HG03558 (cell line): Measurements from ENCODE around the gene COQ8B.
"Not testable (repeated sequence)": the region's sequence is repeated elsewhere in the genome, so short reads cannot be mapped to it uniquely, and the experiment has no call there.

Experiments
- ATAC-seq: cut with Tn5 transposase; IDR thresholded peaks from one replicate; pipeline ENCODE4 v1.9.1; 2021; ENCODE audit warnings: moderate number of reproducible peaks; ENCODE audit not compliant: unreplicated experiment; ENCODE audit errors: extremely low read depth

COQ8B gene

DNA sequence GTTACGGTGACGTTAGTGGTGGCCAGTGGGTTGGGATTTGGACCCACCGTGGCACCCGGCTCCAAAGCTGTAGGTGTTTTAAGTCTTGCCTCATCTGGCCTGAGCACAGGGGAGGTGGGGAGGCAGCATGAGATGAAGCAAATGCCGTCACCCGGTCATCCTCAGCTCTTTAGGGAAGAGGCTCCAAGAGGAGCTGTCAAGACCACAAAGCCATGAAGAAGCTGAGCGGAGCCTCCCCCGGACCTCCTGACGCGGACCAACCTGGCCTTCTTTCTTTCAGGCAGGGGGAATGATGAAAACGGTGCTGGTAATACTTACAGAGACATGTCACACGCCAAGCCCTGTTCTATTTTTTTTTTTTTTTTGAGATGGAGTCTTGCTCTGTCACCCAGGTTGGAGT lies 26.2 kb upstream of the COQ8B start:
- no peak for ATAC-seq

DNA sequence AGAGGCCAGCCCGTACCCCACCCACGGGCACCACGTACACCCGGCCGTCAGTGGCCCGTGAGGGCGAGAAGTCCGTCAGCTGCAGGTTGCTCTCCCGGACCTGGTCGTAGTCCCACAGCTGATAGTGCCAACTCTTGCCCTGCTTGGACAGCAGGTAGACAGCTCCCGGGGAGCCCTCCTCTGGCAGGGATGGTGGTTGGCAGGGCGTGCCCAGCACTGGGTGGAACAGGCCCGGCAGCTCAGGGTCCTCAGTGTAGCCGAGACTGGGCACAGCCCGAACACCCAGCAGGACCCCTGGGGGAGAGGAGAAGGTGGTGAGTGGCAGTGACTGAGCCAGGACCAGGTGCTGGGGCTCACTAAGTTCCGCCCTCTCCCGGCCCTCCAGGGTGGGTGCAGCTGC lies 25.8 kb upstream of the COQ8B start:
- no peak for ATAC-seq

DNA sequence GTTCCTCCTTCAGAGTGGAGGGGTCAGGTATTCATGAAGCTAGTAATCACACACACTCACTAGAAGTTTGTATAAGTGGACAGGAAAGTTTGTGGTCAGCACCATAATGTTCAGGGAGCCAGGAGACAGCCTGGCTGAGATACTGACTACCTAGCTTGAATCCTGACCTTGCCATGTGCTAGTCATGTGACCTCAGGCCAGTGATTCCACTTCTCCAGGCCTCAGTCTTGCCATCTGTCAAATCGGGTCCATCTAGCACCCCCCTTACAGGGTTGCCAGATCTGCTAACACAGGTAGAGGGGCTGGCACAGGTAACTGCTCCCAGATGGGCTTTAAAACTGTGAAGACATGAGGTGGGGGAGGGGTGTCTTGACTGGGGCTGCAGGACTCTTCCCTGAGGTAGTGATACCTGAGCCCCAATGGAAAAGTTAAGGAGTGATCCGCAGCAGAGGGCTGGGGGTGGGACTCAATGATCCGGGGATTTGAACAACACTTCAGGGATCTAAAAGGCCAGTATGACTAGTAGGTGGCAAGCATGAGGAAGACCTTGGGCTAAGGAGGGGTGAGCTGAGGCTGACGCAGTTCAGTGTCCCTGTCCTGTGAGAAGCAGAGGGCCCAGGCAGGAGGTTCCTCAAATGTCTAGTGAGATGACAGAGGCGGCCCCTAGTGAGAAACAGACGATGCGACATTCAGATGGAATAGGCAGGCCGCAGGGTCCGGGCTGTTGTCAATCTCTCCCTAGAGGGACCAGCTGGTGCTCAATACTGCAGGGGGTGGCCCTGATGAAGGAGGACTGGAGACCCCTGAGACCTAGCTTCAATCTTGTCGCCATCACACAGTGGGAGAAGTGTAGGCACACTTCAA lies 25.1 kb upstream of the COQ8B start:
- no peak for ATAC-seq

DNA sequence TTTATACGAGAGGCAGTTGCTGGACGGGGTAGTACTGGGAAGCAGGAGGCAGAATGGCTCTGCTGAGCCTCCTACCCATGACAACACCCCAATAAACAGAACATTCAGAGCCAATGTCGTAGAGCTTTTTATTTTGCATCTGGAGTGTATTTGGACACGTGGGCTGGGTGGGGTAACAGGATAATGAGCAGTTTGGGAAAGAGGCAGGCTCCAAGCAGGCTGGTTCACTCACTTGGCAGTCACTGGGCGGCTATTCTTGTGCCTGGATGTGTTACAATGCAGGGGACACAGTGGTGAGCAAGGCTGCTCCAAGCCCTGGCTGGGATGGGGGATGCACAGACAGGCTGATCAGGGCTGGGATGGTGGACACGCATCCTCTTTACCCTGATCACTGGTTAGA lies 24.1 kb upstream of the COQ8B start:
- ATAC-seq: no peak

DNA sequence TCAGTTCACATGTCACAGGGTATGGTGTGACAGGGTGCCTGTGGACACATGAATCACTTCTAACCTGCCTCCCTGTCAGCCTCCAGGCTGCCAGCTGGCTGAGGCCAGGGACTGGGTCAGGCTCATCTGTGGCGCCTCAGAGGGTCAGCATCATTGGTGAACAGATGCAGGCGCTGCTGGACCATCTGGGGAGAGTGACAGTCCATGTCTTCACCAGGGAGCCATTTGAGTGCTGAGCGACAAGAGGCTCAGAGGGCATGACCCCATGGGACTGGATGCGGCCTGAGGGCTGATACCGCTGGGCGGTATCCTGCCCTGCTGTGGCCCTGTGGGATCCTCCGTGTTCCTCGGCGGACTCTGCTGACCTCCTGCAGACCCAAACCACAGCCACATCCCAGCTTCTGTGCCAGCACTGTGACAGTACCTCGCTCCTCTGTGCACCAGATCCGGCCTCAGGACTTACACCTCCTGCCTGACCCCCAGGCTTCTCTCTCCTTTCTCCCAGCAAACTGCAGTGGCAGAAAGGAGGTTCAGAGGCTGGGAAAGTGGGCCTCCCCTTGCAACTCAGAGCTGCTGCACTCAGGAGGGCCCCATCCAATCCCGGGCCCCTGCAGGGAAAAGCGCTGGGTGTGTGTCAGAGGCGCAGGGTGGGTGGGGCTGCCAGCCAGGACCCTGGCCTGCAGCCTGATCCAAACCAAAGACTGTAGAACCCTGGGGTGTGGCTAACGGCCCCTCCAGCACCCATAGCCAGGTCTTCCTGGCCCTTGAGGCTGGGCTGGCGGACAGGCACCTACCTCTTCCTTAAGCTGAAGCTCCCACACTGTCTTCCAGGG lies 23.4 kb upstream of the COQ8B start:
- ATAC-seq: no peak

DNA sequence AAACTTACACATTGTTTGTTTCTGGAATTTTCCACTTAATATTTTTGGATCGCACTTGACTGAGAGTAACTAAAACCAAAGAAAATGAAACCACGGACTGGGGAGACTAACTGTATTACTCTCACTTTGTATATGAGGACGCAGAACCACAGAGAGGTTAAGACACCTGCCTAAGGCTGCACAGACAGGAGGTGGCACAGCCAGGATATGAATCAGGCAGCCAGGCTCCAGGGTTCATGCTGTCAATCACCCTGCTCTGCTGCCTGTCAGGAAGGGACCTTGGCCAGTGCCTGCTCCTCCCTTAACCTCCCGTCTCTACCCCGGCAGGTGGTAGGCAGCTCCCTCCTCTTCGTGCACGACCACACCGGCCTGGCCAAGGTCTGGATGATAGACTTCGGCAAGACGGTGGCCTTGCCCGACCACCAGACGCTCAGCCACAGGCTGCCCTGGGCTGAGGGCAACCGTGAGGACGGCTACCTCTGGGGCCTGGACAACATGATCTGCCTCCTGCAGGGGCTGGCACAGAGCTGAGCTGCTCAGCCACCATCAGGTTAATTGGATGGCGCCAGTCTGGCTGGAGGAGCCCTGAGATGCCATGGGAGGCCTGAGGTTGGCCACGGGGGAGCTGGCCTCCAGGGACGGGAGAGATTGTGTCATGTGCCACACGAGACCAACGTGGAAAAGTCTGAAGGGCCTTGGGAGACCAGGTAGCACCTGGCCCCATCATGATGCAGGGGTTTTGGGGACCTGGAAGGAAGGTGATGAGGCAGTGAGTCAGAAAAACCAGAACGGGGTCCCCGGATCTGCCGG lies 22.5 kb upstream of the COQ8B start:
- no peak for ATAC-seq

DNA sequence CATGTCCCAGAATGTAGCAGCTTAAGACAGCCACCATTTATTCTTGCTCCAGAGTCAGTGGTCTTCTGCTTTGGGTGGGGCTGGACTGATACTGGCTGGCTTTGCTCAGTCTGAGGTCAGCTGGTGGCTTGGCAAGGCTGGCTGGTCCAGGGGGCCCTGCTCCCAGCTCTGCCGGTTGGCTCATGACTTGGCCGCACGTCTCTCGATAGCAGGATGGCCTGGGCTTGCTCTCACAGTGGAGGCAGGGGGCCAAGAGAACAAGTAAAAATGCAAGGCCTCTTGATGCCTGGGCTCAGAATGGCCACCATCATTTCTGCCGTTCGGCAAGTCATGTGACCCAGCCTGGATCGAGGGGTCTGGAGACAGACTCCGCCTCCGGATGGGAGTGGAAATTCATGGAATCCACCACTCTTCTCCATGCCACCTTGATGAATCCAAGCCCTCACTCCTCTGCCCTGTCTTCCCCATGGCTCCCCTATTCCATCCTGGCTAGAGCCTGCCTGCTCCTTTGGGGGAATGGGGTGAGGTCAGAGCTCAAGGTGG lies 20.5 kb upstream of the COQ8B start:
- ATAC-seq: no peak

- no peak for ATAC-seq
Observed at GRCh38 chr19:40736661-40737060, 20.0 kb upstream of the COQ8B start.

GRCh38 chr19:40735013-40735771 lies 18.5 kb upstream of the COQ8B start:
- no peak for ATAC-seq

- no peak for ATAC-seq
Observed at GRCh38 chr19:40733149-40733548, 16.5 kb upstream of the COQ8B start.

DNA sequence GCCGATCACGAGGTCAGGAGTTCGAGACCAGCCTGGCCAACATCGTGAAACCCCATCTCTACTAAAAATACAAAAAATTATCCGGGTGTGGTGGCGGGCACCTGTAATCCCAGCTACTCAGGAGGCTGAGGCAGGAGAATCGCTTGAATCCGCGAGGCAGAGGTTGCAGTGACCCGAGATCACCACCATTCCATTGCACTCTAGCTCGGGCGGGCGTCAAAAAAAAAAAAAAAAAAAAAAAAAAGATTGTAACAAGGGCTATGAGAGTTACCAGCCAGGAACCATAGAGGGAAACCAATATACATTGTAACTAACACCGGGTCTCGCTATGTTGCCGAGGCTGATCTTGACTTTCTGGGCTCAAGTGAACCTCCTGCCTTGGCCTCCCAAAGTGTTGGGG lies 15.6 kb upstream of the COQ8B start:
- not testable (repeated sequence) for ATAC-seq

- not testable (repeated sequence) for ATAC-seq
Observed at GRCh38 chr19:40730065-40730464, 13.4 kb upstream of the COQ8B start.

DNA sequence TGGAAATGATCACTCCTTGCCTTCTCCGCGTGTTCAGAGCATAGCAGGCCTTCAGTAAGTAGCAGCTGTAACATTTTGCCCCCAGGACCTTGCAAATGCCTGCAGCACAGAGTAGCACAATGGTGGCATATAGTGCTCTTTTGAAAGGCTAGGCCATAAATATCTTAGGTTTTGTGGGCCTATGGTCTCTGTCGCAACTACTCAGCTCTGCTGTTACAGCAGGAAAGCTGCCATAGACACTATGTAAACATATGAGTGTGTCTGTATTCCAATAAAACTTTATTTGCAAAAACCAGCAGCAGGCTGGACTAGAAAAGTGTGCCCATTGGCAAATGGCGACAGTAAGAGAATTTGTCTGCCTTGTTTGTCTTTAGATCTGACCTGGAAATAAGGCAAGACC lies 9.6 kb upstream of the COQ8B start:
- no peak for ATAC-seq

GRCh38 chr19:40724855-40725254 lies 8.2 kb upstream of the COQ8B start:
- ATAC-seq: no peak

DNA sequence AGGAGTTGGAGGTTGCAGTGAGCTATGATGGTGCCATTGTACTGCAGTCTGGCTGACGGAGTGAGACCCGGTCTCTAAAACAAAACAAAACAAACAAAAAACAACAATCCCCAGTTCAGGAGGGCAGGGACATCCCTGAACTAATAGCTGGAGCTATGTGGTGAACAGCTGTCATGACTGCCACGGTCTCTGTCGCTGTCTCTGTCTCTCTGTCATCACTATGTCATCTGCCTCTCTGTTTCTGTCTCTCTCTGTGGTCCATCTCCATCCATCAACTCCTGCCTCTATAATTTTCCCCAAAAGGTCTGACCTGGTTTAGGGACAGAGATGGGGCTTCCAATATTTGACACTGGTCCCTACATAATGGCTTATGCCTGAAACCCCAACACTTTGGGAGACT lies 7.6 kb upstream of the COQ8B start:
- ATAC-seq: no peak

- ATAC-seq: no peak
Observed at GRCh38 chr19:40723661-40724254, 7.1 kb upstream of the COQ8B start.

- ATAC-seq: no peak
Observed at GRCh38 chr19:40721936-40722661, 5.4 kb upstream of the COQ8B start.

DNA sequence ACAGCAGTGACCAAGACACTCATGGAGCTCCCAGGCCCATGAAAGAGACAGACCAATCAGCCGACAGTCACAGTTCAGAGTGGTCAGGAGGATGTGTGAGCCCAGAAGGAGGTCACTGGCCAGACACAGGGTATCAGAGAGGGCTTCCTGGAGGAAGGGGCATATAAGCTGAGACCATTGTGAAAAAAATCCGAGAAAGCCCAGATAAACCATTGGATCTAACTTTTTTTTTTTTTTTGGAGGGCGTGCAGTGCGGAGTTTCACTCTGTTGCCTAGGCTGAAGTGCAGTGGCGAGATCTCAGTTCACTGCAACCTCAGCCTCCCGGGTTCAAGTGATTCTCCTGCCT lies 4.4 kb upstream of the COQ8B start:
- ATAC-seq: no peak

DNA sequence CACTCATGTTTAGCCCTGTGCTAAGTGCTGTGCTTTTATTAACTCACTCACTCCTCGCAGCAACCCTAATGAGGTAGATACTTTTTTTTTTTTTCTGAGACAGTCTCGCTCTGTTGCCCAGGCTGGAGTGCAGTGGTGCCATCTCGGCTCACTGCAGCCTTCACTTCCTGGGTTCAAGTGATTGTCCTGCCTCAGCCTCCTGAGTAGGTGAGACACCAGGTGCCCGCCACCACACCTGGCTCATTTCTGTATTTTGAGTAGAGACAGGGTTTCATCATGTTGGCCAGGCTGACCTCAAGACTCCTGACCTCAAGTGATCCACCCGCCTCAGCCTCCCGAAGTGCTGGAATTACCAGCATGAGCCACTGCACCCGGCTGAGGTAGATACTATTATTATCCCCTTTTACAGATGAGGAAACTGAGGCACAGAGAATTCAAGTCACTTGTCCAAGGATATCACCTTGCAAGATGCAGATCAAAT lies 2.8 kb upstream of the COQ8B start:
- ATAC-seq: no peak
